HepG2 (cell line): ENCODE data around the gene DUS1L.

ENCODE experiments used
- CTCF ChIP-seq: sonication (generic); formaldehyde crosslinking; IDR thresholded peaks from 2 replicates; pipeline ENCODE4 v1.5.0; 2020; ENCODE audit warnings: mild to moderate bottlenecking, missing genetic modification reagents, moderate library complexity
- DBP ChIP-seq: sonication (generic); formaldehyde crosslinking; IDR thresholded peaks from 2 replicates; pipeline ENCODE4 v1.4.0; 2020; ENCODE audit warnings: missing genetic modification reagents; ENCODE audit errors: not compliant biosample characterization
- EHMT2 ChIP-seq: fragments of 200-600 bp; sonication (generic); IDR thresholded peaks from 2 replicates; pipeline ENCODE4 v1.7.0; 2017; ENCODE audit warnings: antibody characterized with exemption, low read depth, low read length, borderline replicate concordance
- HCFC1 ChIP-seq: fragments of 150-350 bp; IDR thresholded peaks from 2 replicates; pipeline ENCODE4 v1.6.1; 2014; ENCODE audit warnings: low read depth, low read length
- MEIS2 ChIP-seq: sonication (generic); formaldehyde crosslinking; IDR thresholded peaks from 2 replicates; pipeline ENCODE4 v1.9.0; 2021; ENCODE audit warnings: mild to moderate bottlenecking, missing genetic modification reagents
- NFE2L2 ChIP-seq: fragments of 150-350 bp; IDR thresholded peaks from 2 replicates; pipeline ENCODE4 v1.6.1; 2014; ENCODE audit warnings: low read length
- NR2F6 ChIP-seq, 2 experiments: IDR thresholded peaks; 2 replicates each; pipeline ENCODE4 v1.6.1; 2016; ENCODE audit warnings: antibody characterized with exemption in 1 of 2, mild to moderate bottlenecking in 1 of 2
- POLR2A ChIP-seq, 2 experiments: IDR thresholded peaks; 2 replicates each; pipeline ENCODE4 v1.6.1; 2011; ENCODE audit warnings: low read depth in 2 of 2, low read length in 2 of 2, mild to moderate bottlenecking in 1 of 2, moderate library complexity in 1 of 2; ENCODE audit not compliant: insufficient read depth in 1 of 2
- POLR2AphosphoS5 ChIP-seq: IDR thresholded peaks from 2 replicates; pipeline ENCODE4 v1.6.1; 2012; ENCODE audit warnings: low read depth, low read length
- SMC3 ChIP-seq: IDR thresholded peaks from 2 replicates; pipeline ENCODE4 v1.6.1; 2011; ENCODE audit warnings: low read length, improper control_type of control experiment
- SP1 ChIP-seq, 2 experiments: fragments of 450-650 bp in 1 of 2; sonication (generic) in 1 of 2; formaldehyde crosslinking in 1 of 2; IDR thresholded peaks; 2 replicates each; pipeline versions ENCODE4 v1.4.0 to v1.6.1; 2016 to 2020; ENCODE audit warnings: missing genetic modification reagents in 1 of 2
- ZBTB7A ChIP-seq: sonication (generic); formaldehyde crosslinking; IDR thresholded peaks from 2 replicates; pipeline ENCODE4 v1.8.0; 2022; ENCODE audit warnings: mild to moderate bottlenecking, missing genetic modification reagents
- ZNF292 ChIP-seq: sonication (generic); formaldehyde crosslinking; IDR thresholded peaks from 2 replicates; pipeline ENCODE4 v1.8.1; 2022; ENCODE audit warnings: mild to moderate bottlenecking, low read depth, missing genetic modification reagents, borderline replicate concordance

GRCh38 chr17:82043507-82043906 lies 22.1 kb downstream of the DUS1L start:
- no peak for TF ChIP-seq POLR2AphosphoS5
- TF ChIP-seq CTCF, result 0 out of 2 replicates have a peak, but pooled peaks have one; percentile 9
- TF ChIP-seq ZBTB7A (CRISPR knock-in tag), result no peak
- TF ChIP-seq EHMT2, result no peak
- TF ChIP-seq SP1 (IDR thresholded peaks at IDR 0.05), result no peak
- TF ChIP-seq SP1 (CRISPR knock-in tag; IDR thresholded peaks at IDR 0.05), result no peak
- no peak for TF ChIP-seq MEIS2 (CRISPR knock-in tag)
- no peak for TF ChIP-seq HCFC1
- TF ChIP-seq NFE2L2, result no peak
- TF ChIP-seq SMC3, result no peak
- TF ChIP-seq POLR2A (IDR thresholded peaks at IDR 0.05; ENCODE audit: insufficient read depth in 1 of 2, low read depth in 2 of 2, low read length in 2 of 2), result no peak
- TF ChIP-seq ZNF292, result no peak
- no peak for TF ChIP-seq NR2F6 (IDR thresholded peaks at IDR 0.05)
- no peak for TF ChIP-seq NR2F6 (CRISPR knock-in tag; IDR thresholded peaks at IDR 0.05)
- no peak for TF ChIP-seq DBP
